CD4-positive, alpha-beta T cell treated with Interleukin-6 at 100 ng/mL for 8 hours (primary cell): ENCODE results near the gene PGPEP1.
A peak's percentile ranks its signal among the peaks of the same experiment; 100 is the strongest.

Experiments used
- DNase-seq: peaks from one replicate; pipeline ENCODE4 v3.0.0-alpha.2; 2020; ENCODE audit warnings: mixed read lengths, low spot score

PGPEP1 gene

DNA sequence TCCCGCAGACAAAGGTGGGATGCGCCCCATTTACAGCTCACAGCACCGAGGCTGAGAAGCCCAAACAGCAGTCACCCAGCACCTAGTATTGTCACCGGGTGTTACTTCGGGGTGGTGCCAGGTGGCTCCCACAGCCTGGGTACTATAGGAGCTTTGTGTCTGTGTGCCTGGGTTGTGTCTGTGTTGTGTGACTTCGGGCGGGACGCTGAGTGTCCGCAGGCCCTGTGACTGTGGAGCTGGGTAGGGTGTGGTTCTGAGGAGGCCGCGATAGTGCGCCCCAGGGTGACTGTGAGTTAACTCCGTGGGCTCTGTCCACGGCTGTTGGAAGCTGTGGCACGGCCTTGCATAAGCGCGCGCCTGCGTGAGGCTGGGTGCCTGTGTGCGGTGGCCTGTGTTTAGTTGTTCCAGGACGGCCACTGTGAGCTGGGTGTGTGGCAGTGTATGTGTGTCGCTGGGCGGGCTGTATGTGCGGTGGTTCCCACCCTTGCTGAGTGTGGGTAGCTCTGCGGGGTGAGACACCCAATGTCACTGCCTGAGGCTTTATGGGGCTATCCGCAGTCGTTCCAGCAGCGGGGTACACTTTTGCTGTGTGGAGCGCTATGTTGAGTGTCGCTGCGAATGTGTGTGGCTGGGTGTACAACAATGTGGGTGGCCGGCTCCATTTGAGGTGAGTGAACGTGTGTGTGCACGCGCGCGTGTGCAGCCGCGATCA lies 78.2 kb downstream of the PGPEP1 start:
- no peak for DNase-seq

- peak; percentile 53 for DNase-seq
Measured at GRCh38 chr19:18419195-18419698, 78.8 kb downstream of the PGPEP1 start, which contains the start of gene SSBP4. TSS of gene SSBP4 (plus strand) at chr19:18419398. CDS start at chr19:18419649, 251 bp downstream.
